Measurements from ENCODE around the gene CRIP2. TPM values are rescaled to one million over a fixed set of nuclear protein-coding genes. Genes with fewer than 3 reads are reported as not detected.

Gene CRIP2
- total RNA-seq, 1 experiment from 2014 or later: 50.5 TPM

- intact Hi-C loops (cut with micrococcal nuclease): loop anchor here (2.0 to 5.0 kb wide), 2 partner anchors 37 to 156 kb away; partner anchors contain the start of gene TEDC1
- Mint-ChIP-seq H3K27me3 (ENCODE audit: insufficient read depth, unreplicated experiment) (peaks cover 7% of the 10 kb centered on the region), H3K36me3 (ENCODE audit: insufficient read depth, unreplicated experiment) (no peaks in the 10 kb centered on the region), H3K4me3 (ENCODE audit: unreplicated experiment) (peak overlapping the region; percentile 65), H3K4me1 (ENCODE audit: insufficient read depth, unreplicated experiment) (no peaks in the 10 kb centered on the region), H3K9me3 (ENCODE audit: unreplicated experiment) (no peaks in the 10 kb centered on the region), H3K27ac (ENCODE audit: low read depth, unreplicated experiment) (no peak overlapping the region)
- ChIA-PET CTCF (interaction anchor here (0.6 to 1.6 kb wide), 4 partner anchors 17 to 200 kb away, joined by 3 to 8 read pairs (median 6); no protein-coding TSS in a partner anchor), POLR2A (interaction anchor here (1.0 kb wide), 1 partner anchor 46 kb away, joined by 5 read pairs; no protein-coding TSS in a partner anchor)
- peak; percentile 69 for DNase-seq (ENCODE audit: unreplicated experiment)
- no TSS peak for BruUV-seq (replicated peaks)
- peak; percentile 91 for TF ChIP-seq CTCF (IDR thresholded peaks at IDR 0.05; ENCODE audit: unreplicated experiment)
Observed at GRCh38 chr14:105527826-105528585, 53.4 kb downstream of the CRIP2 start.

- Mint-ChIP-seq H3K27me3 (ENCODE audit: insufficient read depth, unreplicated experiment) (peaks cover 15% of the 10 kb centered on the region), H3K4me1 (ENCODE audit: insufficient read depth, unreplicated experiment) (no peaks in the 10 kb centered on the region), H3K27ac (ENCODE audit: low read depth, unreplicated experiment) (no peak overlapping the region), H3K36me3 (ENCODE audit: insufficient read depth, unreplicated experiment) (no peaks in the 10 kb centered on the region), H3K4me3 (ENCODE audit: unreplicated experiment) (peak overlapping the region; percentile 65), H3K9me3 (ENCODE audit: unreplicated experiment) (no peaks in the 10 kb centered on the region)
- TF ChIP-seq CTCF (IDR thresholded peaks at IDR 0.05; ENCODE audit: unreplicated experiment): no peak
- BruUV-seq (replicated peaks): no TSS peak
- intact Hi-C loops (cut with micrococcal nuclease): loop anchor here (2.0 to 5.0 kb wide), 2 partner anchors 38 to 156 kb away; partner anchors contain the start of gene TEDC1
- DNase-seq (ENCODE audit: unreplicated experiment): no peak
- POLR2A ChIA-PET: interaction anchor here (1.0 kb wide), 1 partner anchor 47 kb away, joined by 5 read pairs; no protein-coding TSS in a partner anchor
- CTCF ChIA-PET: interaction anchor here (0.6 to 1.9 kb wide), 6 partner anchors 10 to 1397 kb away, joined by 3 to 8 read pairs (median 4); no protein-coding TSS in a partner anchor
Observed at GRCh38 chr14:105528586-105529318, 54.1 kb downstream of the CRIP2 start.

GRCh38 chr14:105529319-105529568 lies 54.6 kb downstream of the CRIP2 start:
- no peak for DNase-seq (ENCODE audit: unreplicated experiment)
- no peaks in the 10 kb centered on the region for H3K4me1 Mint-ChIP-seq (ENCODE audit: insufficient read depth, unreplicated experiment)
- BruUV-seq (replicated peaks): no TSS peak
- ChIA-PET CTCF (interaction anchor here (0.9 to 1.9 kb wide), 4 partner anchors 9 to 1397 kb away, joined by 4 to 8 read pairs (median 4); no protein-coding TSS in a partner anchor), POLR2A (no interaction called here)
- H3K4me3 Mint-ChIP-seq (ENCODE audit: unreplicated experiment): no peak overlapping the region
- intact Hi-C loops (cut with micrococcal nuclease): loop anchor here (2.0 to 5.0 kb wide), 2 partner anchors 38 to 157 kb away; partner anchors contain the start of gene TEDC1
- no peaks in the 10 kb centered on the region for H3K9me3 Mint-ChIP-seq (ENCODE audit: unreplicated experiment)
- peaks cover 20% of the 10 kb centered on the region for H3K27me3 Mint-ChIP-seq (ENCODE audit: insufficient read depth, unreplicated experiment)
- TF ChIP-seq CTCF (IDR thresholded peaks at IDR 0.05; ENCODE audit: unreplicated experiment): no peak
- H3K27ac Mint-ChIP-seq (ENCODE audit: low read depth, unreplicated experiment): no peak overlapping the region
- H3K36me3 Mint-ChIP-seq (ENCODE audit: insufficient read depth, unreplicated experiment): no peaks in the 10 kb centered on the region

Other genes starting within 250 kb of the CRIP2 start
- gene BTBD6, start 226.3 kb upstream of the CRIP2 start, total RNA-seq (2022): 16.7 and 24.5 TPM in 2 replicates
- gene BRF1, start 173.8 kb upstream of the CRIP2 start, total RNA-seq (2022): 30.7 and 34.3 TPM in 2 replicates
- 49.7 and 57.7 TPM in 2 replicates for gene PACS2, start 160.1 kb upstream of the CRIP2 start, total RNA-seq (2022)
- 4.1 and 6.2 TPM in 2 replicates for gene TEX22, start 76.3 kb upstream of the CRIP2 start, total RNA-seq (2022)
- gene MTA1, start 55.0 kb upstream of the CRIP2 start, total RNA-seq (2022): 154 and 166 TPM in 2 replicates
- gene CRIP1, start 12.1 kb downstream of the CRIP2 start, total RNA-seq (2022): not detected in 2 replicates
- 11.2 and 17.6 TPM in 2 replicates for gene TEDC1, start 16.4 kb downstream of the CRIP2 start, total RNA-seq (2022)
- gene TMEM121, start 51.8 kb downstream of the CRIP2 start, total RNA-seq (2022): 0.34 and 0.68 TPM in 2 replicates

Data from MCF 10A (cell line).